Suprapubic skin (tissue), 4 donors: ENCODE measurements around the gene CCDC117.

Source experiments
- POLR2A ChIP-seq, 2 donors: fragments of 450-650 bp; IDR thresholded peaks; one replicate each; pipeline ENCODE4 v1.6.1; 2017; ENCODE audit warnings: antibody characterized with exemption in 2 of 2, mild to moderate bottlenecking in 2 of 2, moderate library complexity in 2 of 2
- POLR2AphosphoS5 ChIP-seq, 3 donors: sonication (generic); formaldehyde crosslinking; IDR thresholded peaks; one replicate each; pipeline ENCODE4 v1.6.1; 2017; ENCODE audit warnings: antibody characterized with exemption in 3 of 3

- no peak for TF ChIP-seq POLR2AphosphoS5 (IDR thresholded peaks at IDR 0.05)
- TF ChIP-seq POLR2A (IDR thresholded peaks at IDR 0.05) = no peak
Measured at GRCh38 chr22:28769394-28770085, 3.0 kb upstream of the CCDC117 start.
